Lower leg skin (tissue), 3 donors: Measurements from ENCODE around the gene RHOF.

Experiments used
- POLR2A ChIP-seq, 2 donors: fragments of 450-650 bp; IDR thresholded peaks; one replicate each; pipeline ENCODE4 v1.6.1; 2016 to 2017; ENCODE audit warnings: antibody characterized with exemption in 2 of 2, mild to moderate bottlenecking in 1 of 2, moderate library complexity in 1 of 2
- TF ChIP-seq, protein P1 (sequence below), 3 donors: fragments of 450-650 bp; IDR thresholded peaks; one replicate each; pipeline ENCODE4 v1.5.1; 2016; ENCODE audit warnings: antibody characterized with exemption in 3 of 3, mild to moderate bottlenecking in 3 of 3, moderate library complexity in 2 of 3

DNA sequence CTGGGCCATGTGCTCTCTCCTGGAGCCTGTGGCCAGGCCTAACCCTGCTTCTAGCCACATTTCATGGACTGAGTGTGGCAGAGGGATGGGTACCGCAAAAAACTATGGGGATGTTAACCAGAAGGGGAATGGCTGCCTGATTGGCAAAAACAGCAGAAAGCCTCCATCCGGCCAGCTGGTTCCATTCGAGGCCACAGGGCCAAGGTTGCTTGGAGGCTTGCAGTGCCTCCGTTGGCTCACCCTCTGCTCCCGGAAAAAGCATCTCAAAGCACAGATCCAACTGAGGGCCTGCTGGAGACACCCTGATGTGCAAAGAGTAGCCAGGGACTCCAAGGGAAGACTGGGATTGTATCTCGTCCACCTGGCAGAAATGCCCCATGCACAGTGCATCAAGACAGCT, 64.5 kb downstream of the RHOF start:
- TF ChIP-seq, protein P1, sequence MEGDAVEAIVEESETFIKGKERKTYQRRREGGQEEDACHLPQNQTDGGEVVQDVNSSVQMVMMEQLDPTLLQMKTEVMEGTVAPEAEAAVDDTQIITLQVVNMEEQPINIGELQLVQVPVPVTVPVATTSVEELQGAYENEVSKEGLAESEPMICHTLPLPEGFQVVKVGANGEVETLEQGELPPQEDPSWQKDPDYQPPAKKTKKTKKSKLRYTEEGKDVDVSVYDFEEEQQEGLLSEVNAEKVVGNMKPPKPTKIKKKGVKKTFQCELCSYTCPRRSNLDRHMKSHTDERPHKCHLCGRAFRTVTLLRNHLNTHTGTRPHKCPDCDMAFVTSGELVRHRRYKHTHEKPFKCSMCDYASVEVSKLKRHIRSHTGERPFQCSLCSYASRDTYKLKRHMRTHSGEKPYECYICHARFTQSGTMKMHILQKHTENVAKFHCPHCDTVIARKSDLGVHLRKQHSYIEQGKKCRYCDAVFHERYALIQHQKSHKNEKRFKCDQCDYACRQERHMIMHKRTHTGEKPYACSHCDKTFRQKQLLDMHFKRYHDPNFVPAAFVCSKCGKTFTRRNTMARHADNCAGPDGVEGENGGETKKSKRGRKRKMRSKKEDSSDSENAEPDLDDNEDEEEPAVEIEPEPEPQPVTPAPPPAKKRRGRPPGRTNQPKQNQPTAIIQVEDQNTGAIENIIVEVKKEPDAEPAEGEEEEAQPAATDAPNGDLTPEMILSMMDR (IDR thresholded peaks at IDR 0.05), result no peak
- TF ChIP-seq POLR2A (IDR thresholded peaks at IDR 0.05), result no peak
